IPS-18c (cell line): ENCODE results near the gene CYGB.

ENCODE experiments used
- H3K4me3 ChIP-seq: 2 replicates; pipeline ENCODE4 v1.7.0; 2013; ENCODE audit warnings: low read depth, mild to moderate bottlenecking, low read length, moderate library complexity; ENCODE audit not compliant: insufficient read depth
- H3K9me3 ChIP-seq: one replicate; pipeline ENCODE4 v1.6.1; 2013; ENCODE audit warnings: mild to moderate bottlenecking, low read length, moderate library complexity; ENCODE audit not compliant: control insufficient read depth, insufficient read depth

Gene CYGB

DNA sequence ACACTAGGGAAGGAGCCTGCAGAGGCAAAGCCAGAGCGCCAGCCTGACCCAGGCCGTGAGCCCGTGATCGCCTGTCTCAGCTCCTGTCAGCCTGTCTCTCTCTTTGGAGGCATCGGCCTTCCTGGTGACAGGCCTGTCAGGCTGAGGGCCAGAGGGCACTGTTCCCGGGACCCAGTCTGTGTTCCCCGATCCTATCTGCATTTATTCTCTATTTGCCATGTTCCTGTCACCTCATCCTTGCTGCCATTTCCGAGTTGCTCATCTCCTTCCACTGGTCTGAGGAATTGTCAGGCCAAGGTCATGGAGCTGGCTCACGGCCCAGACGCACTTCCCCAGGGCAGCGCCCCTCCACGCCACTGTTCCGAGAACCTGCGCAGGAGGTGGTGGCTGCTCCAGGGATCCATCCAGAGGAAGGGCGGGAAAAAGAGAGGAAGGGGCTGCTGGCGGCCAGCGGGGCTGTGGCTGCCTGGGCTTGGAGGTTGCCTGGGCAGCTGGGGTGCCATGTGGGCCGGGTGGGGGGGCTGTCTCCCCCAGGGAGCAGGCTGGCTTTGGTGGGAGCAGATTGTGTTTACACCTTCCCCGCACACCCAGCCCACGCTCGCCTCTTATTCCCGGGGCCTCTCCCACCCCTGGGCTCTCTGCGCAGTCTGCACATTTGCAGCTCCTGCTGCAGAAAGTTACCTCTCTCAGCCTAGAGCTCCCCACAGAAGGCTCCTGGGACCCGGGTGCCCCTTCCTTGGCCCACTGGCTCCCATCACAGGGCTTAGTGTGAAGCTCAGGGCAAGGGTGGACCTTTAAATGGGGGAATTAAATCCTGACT lies 7.2 kb upstream of the CYGB start:
- no peaks in the 10 kb centered on the region for H3K9me3 ChIP-seq
- H3K4me3 ChIP-seq: no peak overlapping the region

DNA sequence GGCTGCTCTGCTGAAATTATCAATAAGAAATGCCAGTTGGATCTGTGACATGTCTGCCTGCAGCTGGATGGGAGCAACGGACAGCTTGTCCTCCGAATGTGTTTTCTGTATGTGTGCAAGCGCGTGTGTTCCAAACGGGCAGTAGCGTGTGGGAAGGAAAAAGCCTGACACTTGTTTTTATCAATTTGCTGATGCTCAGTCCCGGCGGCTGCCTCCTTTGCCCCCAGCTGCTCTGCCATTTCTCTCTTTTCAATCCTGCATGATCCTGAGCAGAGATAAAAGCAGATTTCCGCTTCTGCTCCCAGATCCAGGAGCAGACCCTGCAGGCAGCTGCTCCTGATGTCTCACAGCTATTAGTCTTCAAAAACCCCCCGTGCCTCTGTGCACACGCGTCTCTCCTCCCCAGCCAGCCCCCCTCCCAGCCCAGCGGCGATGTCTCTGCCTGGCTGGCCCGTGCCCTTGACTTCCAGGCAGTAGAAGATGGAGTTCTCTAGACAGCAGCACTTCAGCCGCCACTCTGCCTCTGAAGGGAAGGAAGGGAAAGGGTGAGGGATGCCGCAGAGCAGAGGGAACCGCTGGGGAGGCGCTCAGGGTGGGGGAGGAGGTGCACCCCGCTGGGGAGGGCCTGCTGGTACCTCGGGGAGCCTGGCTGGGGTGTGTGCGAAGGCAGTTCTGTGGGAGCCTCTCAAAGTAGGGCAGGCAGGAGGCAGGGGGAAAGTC lies 6.5 kb upstream of the CYGB start:
- Histone ChIP-seq H3K4me3 (no peak overlapping the region), H3K9me3 (no peaks in the 10 kb centered on the region)

GRCh38 chr17:76543482-76543825 lies 5.9 kb upstream of the CYGB start:
- no peaks in the 10 kb centered on the region for H3K9me3 ChIP-seq
- no peak overlapping the region for H3K4me3 ChIP-seq

DNA sequence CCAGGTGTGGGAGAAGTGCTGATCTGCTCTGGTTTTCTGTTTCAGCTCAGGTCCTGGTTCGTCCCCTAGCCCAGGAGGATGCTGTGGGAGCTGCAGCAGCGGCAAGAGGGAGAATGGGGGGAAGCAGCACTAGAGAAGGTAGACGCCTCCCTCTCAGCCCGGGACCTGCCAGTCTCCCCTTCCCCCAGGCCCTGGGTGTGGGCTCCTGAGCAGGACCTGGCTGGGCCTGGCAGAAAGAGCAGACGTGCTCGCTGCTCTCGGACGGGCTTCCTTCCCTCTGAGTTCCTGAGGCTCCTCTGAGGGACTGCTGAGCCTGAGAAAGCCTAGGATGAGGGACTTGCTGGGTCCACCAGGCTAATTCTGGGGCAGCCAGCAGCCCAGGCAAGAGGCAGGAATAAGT lies 5.5 kb upstream of the CYGB start:
- no peaks in the 10 kb centered on the region for H3K9me3 ChIP-seq
- no peak overlapping the region for H3K4me3 ChIP-seq

- no peaks in the 10 kb centered on the region for H3K9me3 ChIP-seq
- H3K4me3 ChIP-seq: no peak overlapping the region
These were observed 5.1 kb upstream of the CYGB start for GRCh38 chr17:76542566-76542971.

GRCh38 chr17:76541739-76542454 lies 4.4 kb upstream of the CYGB start:
- no peak overlapping the region for H3K4me3 ChIP-seq
- no peaks in the 10 kb centered on the region for H3K9me3 ChIP-seq

GRCh38 chr17:76540381-76541300 lies 3.1 kb upstream of the CYGB start:
- Histone ChIP-seq H3K4me3 (peak overlapping the region; percentile 22), H3K9me3 (no peaks in the 10 kb centered on the region)

DNA sequence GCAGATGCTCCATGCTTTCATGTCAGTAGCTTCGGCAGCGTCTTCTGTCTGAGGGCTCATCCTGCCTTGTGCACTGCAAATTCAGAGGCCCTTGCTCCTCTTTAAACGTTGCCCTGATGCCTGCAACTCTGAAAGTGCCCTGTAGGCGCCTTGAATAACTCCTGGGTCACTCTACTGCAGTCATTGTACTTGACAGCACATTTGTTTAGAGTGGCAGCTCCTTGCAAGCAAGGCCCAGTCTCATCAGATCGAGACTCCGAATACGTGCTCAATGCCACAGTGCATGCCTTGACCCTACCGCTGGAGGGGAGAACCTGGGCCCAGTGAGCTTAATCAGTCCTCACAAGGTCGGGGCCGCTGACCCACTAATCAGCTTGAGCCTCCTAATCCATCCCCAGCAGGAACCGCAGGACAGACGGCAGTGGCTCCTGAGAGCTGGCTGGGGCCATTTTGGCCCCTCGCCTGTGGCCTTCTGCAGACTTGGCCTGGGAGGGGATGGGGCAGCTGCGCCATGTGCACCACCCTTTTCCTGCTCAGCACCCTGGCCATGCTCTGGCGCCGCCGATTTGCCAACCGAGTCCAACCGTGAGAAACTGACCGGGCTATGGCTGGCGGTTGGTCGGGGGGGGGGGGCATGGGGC lies 2.2 kb upstream of the CYGB start, which contains the start of gene PRCD:
TSS of gene PRCD (plus strand) at position 414 of the 641 bp plus-strand sequence. CDS start at position 512, 98 bp downstream.
- Histone ChIP-seq H3K9me3 (no peaks in the 10 kb centered on the region), H3K4me3 (peak within 1 kb of the TSS; percentile 22)

DNA sequence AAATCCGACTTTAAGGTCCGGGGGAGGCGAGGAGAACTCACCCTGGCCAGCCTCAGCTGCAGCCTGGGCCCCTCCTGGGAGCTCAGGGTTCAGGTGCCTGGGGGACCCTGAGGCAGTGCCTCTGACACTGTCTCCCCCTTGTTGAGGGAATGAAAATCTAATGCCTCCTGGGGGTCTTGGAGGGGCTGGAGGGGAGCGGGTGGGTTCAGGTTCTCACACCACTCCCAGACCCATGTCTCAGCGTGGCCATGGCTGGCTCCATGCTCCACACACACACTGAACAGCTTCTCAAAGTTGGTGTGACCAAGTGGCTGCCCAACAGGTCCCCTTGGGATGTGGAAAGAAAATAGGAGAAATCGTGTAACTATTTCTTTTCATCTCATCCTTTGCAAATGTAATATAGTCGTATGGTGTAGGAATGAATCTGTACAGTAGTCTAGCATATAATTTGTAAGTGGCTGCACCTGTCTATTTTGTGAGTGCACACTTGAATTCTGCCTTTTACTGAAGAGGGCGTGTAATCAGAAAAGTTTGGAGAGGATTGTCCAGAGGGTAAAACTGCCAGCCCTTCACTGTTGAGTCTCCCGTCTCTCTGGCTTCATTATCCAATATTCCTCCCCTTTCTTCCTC lies 1.5 kb upstream of the CYGB start:
- Histone ChIP-seq H3K9me3 (no peaks in the 10 kb centered on the region), H3K4me3 (no peak overlapping the region)

GRCh38 chr17:76538281-76538931 lies 897 bp upstream of the CYGB start:
- no peaks in the 10 kb centered on the region for H3K9me3 ChIP-seq
- H3K4me3 ChIP-seq: peak overlapping the region; percentile 58

GRCh38 chr17:76537288-76537577 lies 276 bp downstream of the CYGB start:
- Histone ChIP-seq H3K9me3 (no peaks in the 10 kb centered on the region), H3K4me3 (peak overlapping the region; percentile 52)

- peak overlapping the region; percentile 52 for H3K4me3 ChIP-seq
These were observed 810 bp downstream of the CYGB start for GRCh38 chr17:76536511-76537287.

DNA sequence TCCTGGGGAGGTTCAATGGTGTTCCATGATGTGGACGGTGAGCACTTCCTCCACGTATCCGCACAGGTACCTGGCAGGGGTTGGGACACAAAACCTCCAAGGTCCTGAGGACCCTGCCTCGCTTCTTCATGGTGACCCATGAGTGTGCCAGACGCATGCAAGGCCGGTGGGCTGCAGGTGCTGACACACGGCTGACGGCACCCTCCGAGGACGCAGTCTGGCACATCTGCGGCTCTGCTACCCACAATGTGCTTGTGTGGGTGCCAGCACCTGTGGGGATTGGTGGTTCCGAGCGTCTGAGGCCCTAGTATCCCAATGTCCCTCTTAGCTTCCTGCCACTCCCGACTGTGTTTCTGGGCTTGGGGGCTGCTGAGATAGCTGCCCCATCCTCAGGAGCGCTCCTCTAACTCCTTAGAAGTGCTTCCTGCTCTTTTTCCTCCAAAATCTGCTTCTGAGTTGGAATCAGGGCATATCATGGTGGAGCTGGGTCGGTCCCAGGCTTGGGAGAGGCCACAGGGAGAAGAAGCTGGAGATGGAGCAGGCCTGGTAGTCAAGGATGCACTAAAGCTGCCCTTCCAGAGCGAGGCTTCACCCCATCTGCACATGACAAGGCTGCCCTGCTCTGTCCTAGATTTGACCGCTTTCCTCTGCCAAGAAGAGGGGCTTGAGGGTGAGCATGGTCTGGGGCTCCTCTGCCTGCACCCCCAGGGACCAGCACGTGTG lies 1.6 kb downstream of the CYGB start:
- no peaks in the 10 kb centered on the region for H3K9me3 ChIP-seq
- H3K4me3 ChIP-seq: no peak overlapping the region

More at GRCh38 chr17:76536511-76537287, 810 bp downstream of the CYGB start:
- no peaks in the 10 kb centered on the region for H3K9me3 ChIP-seq

GRCh38 chr17:76534831-76535732 lies 2.4 kb downstream of the CYGB start:
- no peak overlapping the region for H3K4me3 ChIP-seq

More at GRCh38 chr17:76534831-76535732, 2.4 kb downstream of the CYGB start:
- H3K9me3 ChIP-seq: no peaks in the 10 kb centered on the region
